Endothelial cell of umbilical vein (primary cell): ENCODE data around the gene KRT15.

Source experiments
- CTCF ChIP-seq, 2 donors: IDR thresholded peaks; 1 replicate in 1 of 2; 2 replicates in 1 of 2; pipeline ENCODE4 v1.5.1; 2011; ENCODE audit warnings: low read length in 2 of 2, mild to moderate bottlenecking in 2 of 2, moderate library complexity in 2 of 2, control low read depth in 1 of 2, inconsistent platforms in 1 of 2, low read depth in 1 of 2; ENCODE audit not compliant: insufficient read depth in 1 of 2; ENCODE audit errors: extremely low read depth in 1 of 2
- EZH2 ChIP-seq: IDR thresholded peaks from 2 replicates; pipeline ENCODE4 v1.6.1; 2012; ENCODE audit warnings: borderline replicate concordance, low read depth, mild to moderate bottlenecking, moderate library complexity, low read length, inconsistent platforms; ENCODE audit not compliant: severe bottlenecking
- GATA2 ChIP-seq: IDR thresholded peaks from 2 replicates; pipeline ENCODE4 v1.7.0; 2011; ENCODE audit warnings: low read depth, mild to moderate bottlenecking, moderate library complexity, mixed read lengths, low read length; ENCODE audit not compliant: insufficient read length, insufficient read depth
- JUN ChIP-seq: IDR thresholded peaks from 2 replicates; pipeline ENCODE4 v1.6.1; 2011; ENCODE audit warnings: borderline replicate concordance, low read depth; ENCODE audit not compliant: insufficient read length, insufficient read depth
- MAX ChIP-seq: IDR thresholded peaks from 2 replicates; pipeline ENCODE4 v1.6.1; 2011; ENCODE audit not compliant: insufficient read depth, insufficient read length
- MYC ChIP-seq: IDR thresholded peaks from one replicate; pipeline ENCODE4 v1.6.1; 2011; ENCODE audit warnings: mild to moderate bottlenecking, low read depth, low read length
- POLR2A ChIP-seq: IDR thresholded peaks from 2 replicates; pipeline ENCODE4 v1.6.1; 2012; ENCODE audit warnings: low read depth, mild to moderate bottlenecking, control low read depth, low read length
- POLR2AphosphoS5 ChIP-seq: IDR thresholded peaks from 2 replicates; pipeline ENCODE4 v1.6.1; 2012; ENCODE audit warnings: low read depth, mild to moderate bottlenecking, control low read depth, low read length, moderate library complexity; ENCODE audit not compliant: insufficient read depth

- no peak for TF ChIP-seq CTCF (IDR thresholded peaks at IDR 0.05; ENCODE audit: extremely low read depth in 1 of 2, insufficient read depth in 1 of 2, low read depth in 1 of 2, low read length in 2 of 2)
- no peak for TF ChIP-seq EZH2
- TF ChIP-seq MAX, result no peak
- TF ChIP-seq POLR2A, result no peak
- TF ChIP-seq POLR2AphosphoS5, result no peak
- TF ChIP-seq GATA2, result no peak
- no peak for TF ChIP-seq JUN
- no peak for TF ChIP-seq MYC
Observed at GRCh38 chr17:41563607-41564170, 45.0 kb upstream of the KRT15 start.
